K562 (cell line): Measurements from ENCODE around the gene TTBK1. TPM values are rescaled to one million over a fixed set of nuclear protein-coding genes. Genes with fewer than 3 reads are reported as not detected.
A peak's percentile ranks its signal among the peaks of the same experiment; 100 is the strongest.

Source experiments
- ATAC-seq: fragments of 200-7000 bp; cut with Tn5 transposase; 3 replicates; pipeline ENCODE4 v1.9.1; 2020; ENCODE audit warnings: moderate library complexity
- BruUV-seq: library from RNA; stranded (reverse); fragments of 400-500 nt; replicated peaks from 2 replicates; lab custom pipeline; 2021; lab: Mats Ljungman, UMichigan
- CTCF ChIA-PET: fragments of 300-600 bp; formaldehyde crosslinking; extraction: SDS; loops from one replicate; lab custom pipeline; 2021; ENCODE audit warnings: low intra/inter-chr PET ratio; lab: Yijun Ruan, JAX
- POLR2A ChIA-PET: fragments of 300-600, 350-650 bp; sonication (Branson Sonifier 250); formaldehyde crosslinking; extraction: SDS; loops from one replicate; lab custom pipeline; 2021; ENCODE audit warnings: antibody characterized with exemption, inconsistent platforms; lab: Yijun Ruan, JAX
- DNase-seq, 4 experiments: peaks; one replicate each; pipeline versions ENCODE4 v3.0.0 to v3.0.0-alpha.2; 2011 to 2018; ENCODE audit warnings: low spot score in 3 of 4, mixed read lengths in 3 of 4; ENCODE audit errors: extremely low read depth in 1 of 4
- FAIRE-seq: peaks from 2 replicates; lab custom pipeline; 2011; peaks lifted over from hg19 to GRCh38; lab: Jason Lieb, UNC
- H2AFZ ChIP-seq: 2 replicates; pipeline ENCODE4 v1.6.0; 2011; ENCODE audit warnings: low read depth, low read length, control low read depth, inconsistent platforms
- H3K27ac ChIP-seq: fragments of 200-600 bp; 3 replicates; pipeline ENCODE4 v1.8.0; 2011; ENCODE audit warnings: low read depth, mild to moderate bottlenecking, control low read depth, inconsistent platforms, low read length, moderate library complexity, mixed read lengths; ENCODE audit errors: extremely low read depth
- H3K27me3 ChIP-seq, 2 experiments: fragments of 300-600 bp in 1 of 2; 2 replicates in 1 of 2; 3 replicates in 1 of 2; pipeline versions ENCODE4 v1.6.0 to v1.8.0; 2011; ENCODE audit warnings: inconsistent platforms in 2 of 2, low read length in 2 of 2, mild to moderate bottlenecking in 1 of 2, mixed read lengths in 1 of 2, moderate library complexity in 1 of 2; ENCODE audit not compliant: control insufficient read depth in 2 of 2, insufficient read depth in 2 of 2
- H3K36me3 ChIP-seq: fragments of 300-600 bp; 3 replicates; pipeline ENCODE4 v1.8.0; 2011; ENCODE audit warnings: mild to moderate bottlenecking, low read length, inconsistent platforms; ENCODE audit not compliant: control insufficient read depth, insufficient read depth
- H3K4me1 ChIP-seq, 2 experiments: fragments of 200-600 bp in 1 of 2; replicated peaks in 1 of 2; 2 replicates in 1 of 2; 3 replicates in 1 of 2; pipeline versions ENCODE4 v1.5.1 to v1.8.0; 2011; ENCODE audit warnings: inconsistent platforms in 2 of 2, low read length in 2 of 2, mild to moderate bottlenecking in 1 of 2, mixed read lengths in 1 of 2, moderate library complexity in 1 of 2; ENCODE audit not compliant: control insufficient read depth in 2 of 2, insufficient read depth in 2 of 2
- H3K4me2 ChIP-seq: 2 replicates; pipeline ENCODE4 v1.6.1; 2011; ENCODE audit warnings: low read length, control low read depth, inconsistent platforms, mixed read lengths; ENCODE audit not compliant: insufficient read depth
- H3K4me3 ChIP-seq: fragments of 200-600 bp; sonication (generic), shearing (Covaris generic); 2 replicates; pipeline ENCODE4 v1.5.1; 2016; ENCODE audit warnings: control low read depth, inconsistent platforms
- H3K79me2 ChIP-seq: fragments of 200-600 bp; 3 replicates; pipeline ENCODE4 v1.8.0; 2011; ENCODE audit warnings: low read length, inconsistent platforms; ENCODE audit not compliant: control insufficient read depth, insufficient read depth
- H3K9ac ChIP-seq, 2 experiments: 2 replicates each; pipeline versions ENCODE4 v1.6.0 to v1.6.1; 2011; ENCODE audit warnings: low read depth in 2 of 2, low read length in 2 of 2, control low read depth in 1 of 2, inconsistent platforms in 1 of 2, mild to moderate bottlenecking in 1 of 2, mixed read lengths in 1 of 2; ENCODE audit not compliant: insufficient read depth in 1 of 2
- H3K9me1 ChIP-seq: one replicate; pipeline ENCODE4 v1.6.0; 2011; ENCODE audit warnings: inconsistent platforms, mild to moderate bottlenecking, low read length, moderate library complexity; ENCODE audit not compliant: control insufficient read depth, insufficient read depth
- H3K9me3 ChIP-seq: replicated peaks from 2 replicates; pipeline ENCODE4 v1.5.1; 2011; ENCODE audit warnings: low read depth, low read length, inconsistent platforms; ENCODE audit not compliant: control insufficient read depth, insufficient read depth
- H4K20me1 ChIP-seq: replicated peaks from 2 replicates; pipeline ENCODE4 v1.6.1; 2011; ENCODE audit warnings: low read length, inconsistent platforms, mixed read lengths; ENCODE audit not compliant: control insufficient read depth, insufficient read depth
- BCLAF1 ChIP-seq, 2 experiments: fragments of 450-650 bp in 1 of 2; IDR thresholded peaks; 2 replicates each; pipeline ENCODE4 v1.6.1; 2011 to 2017; ENCODE audit warnings: low read depth in 2 of 2, antibody characterized with exemption in 1 of 2, borderline replicate concordance in 1 of 2, low read length in 1 of 2, mild to moderate bottlenecking in 1 of 2, mixed read lengths in 1 of 2; ENCODE audit not compliant: control insufficient read depth in 1 of 2
- BRCA1 ChIP-seq, 2 experiments: fragments of 450-650 bp in 1 of 2; sonication (generic) in 1 of 2; formaldehyde crosslinking in 1 of 2; IDR thresholded peaks; 2 replicates each; pipeline versions ENCODE4 v1.5.0 to v1.6.1; 2017 to 2020; ENCODE audit warnings: mild to moderate bottlenecking in 1 of 2, missing genetic modification reagents in 1 of 2
- CBX8 ChIP-seq: fragments of 200-600 bp; sonication (generic); IDR thresholded peaks from 2 replicates; pipeline ENCODE4 v1.6.1; 2012; ENCODE audit warnings: borderline replicate concordance, mixed run types, low read depth, mild to moderate bottlenecking, moderate library complexity, mixed read lengths, low read length, control low read depth, inconsistent platforms; ENCODE audit not compliant: poor library complexity, severe bottlenecking; ENCODE audit errors: extremely low read depth
- DIDO1 ChIP-seq: fragments of 450-650 bp; IDR thresholded peaks from 2 replicates; pipeline ENCODE4 v1.6.1; 2016; ENCODE audit warnings: low read depth, missing biosample characterization, missing genetic modification characterization
- EGR1 ChIP-seq: fragments of 450-650 bp; conservative IDR thresholded peaks from 2 replicates; pipeline ENCODE4 v1.6.1; 2017; ENCODE audit warnings: mild to moderate bottlenecking
- NCOA2 ChIP-seq, 2 experiments: fragments of 450-650 bp; IDR thresholded peaks; 2 replicates each; pipeline ENCODE4 v1.6.1; 2018; ENCODE audit warnings: mild to moderate bottlenecking in 2 of 2, moderate library complexity in 1 of 2; ENCODE audit not compliant: partially characterized antibody in 2 of 2
- NCOA6 ChIP-seq: fragments of 450-650 bp; IDR thresholded peaks from 2 replicates; pipeline ENCODE4 v1.6.1; 2017; ENCODE audit warnings: mild to moderate bottlenecking
- PHF8 ChIP-seq: fragments of 200-600 bp; sonication (generic); IDR thresholded peaks from 2 replicates; pipeline ENCODE4 v1.6.1; 2012; ENCODE audit warnings: mixed run types, mild to moderate bottlenecking, inconsistent platforms, low read length, moderate library complexity, borderline replicate concordance
- POU5F1 ChIP-seq: fragments of 150-350 bp; IDR thresholded peaks from 2 replicates; pipeline ENCODE4 v1.6.1; 2014; ENCODE audit warnings: borderline replicate concordance, low read length, low read depth, mild to moderate bottlenecking; ENCODE audit not compliant: partially characterized antibody
- RFX1 ChIP-seq: fragments of 450-650 bp; IDR thresholded peaks from 2 replicates; pipeline ENCODE4 v1.6.1; 2016; ENCODE audit warnings: mild to moderate bottlenecking, moderate library complexity
- SMARCB1 ChIP-seq: IDR thresholded peaks from 2 replicates; pipeline ENCODE4 v1.6.1; 2011; ENCODE audit warnings: improper control_type of control experiment, low read depth; ENCODE audit not compliant: insufficient read length
- TBL1XR1 ChIP-seq, 2 experiments: IDR thresholded peaks; 2 replicates each; pipeline ENCODE4 v1.6.1; 2012; ENCODE audit warnings: improper control_type of control experiment in 2 of 2, low read length in 2 of 2, mild to moderate bottlenecking in 1 of 2
- ZBTB9 ChIP-seq: fragments of 450-650 bp; formaldehyde crosslinking; IDR thresholded peaks from 2 replicates; pipeline ENCODE4 v1.4.0; 2020; ENCODE audit warnings: mild to moderate bottlenecking, moderate library complexity
- ZNF165 ChIP-seq: fragments of 250-450 bp; sonication (Bioruptor Pico); IDR thresholded peaks from 2 replicates; pipeline ENCODE4 v1.4.0; 2020; ENCODE audit warnings: borderline replicate concordance
- ZNF584 ChIP-seq: fragments of 200-800 bp; sonication (Bioruptor generic); IDR thresholded peaks from 2 replicates; pipeline ENCODE4 v1.6.1; 2016; ENCODE audit warnings: low read depth, mild to moderate bottlenecking, missing genetic modification characterization, missing compliant biosample characterization
- WGBS: fragments of 100-300 bp; shearing (Covaris generic); methylation state at CpG from one replicate; pipeline ENCODE4 v1.1.6; 2016; ENCODE audit warnings: low coverage, mixed read lengths; ENCODE audit not compliant: insufficient coverage; ENCODE audit errors: missing lambda C conversion rate; 5-methylcytosine and 5-hydroxymethylcytosine counted together
- in situ Hi-C: fragments of 300-500 bp; cut with MboI; formaldehyde crosslinking; loops from 4 replicates; pipeline ENCODE4 v1.15.0; 2018; ENCODE audit warnings: inconsistent platforms, mixed read lengths
- intact Hi-C: fragments of 100-400 bp; cut with micrococcal nuclease; formaldehyde crosslinking; loops from 2 replicates; pipeline ENCODE4 v1.14.2; 2022
- polyA plus RNA-seq, 8 experiments: library from polyadenylated mRNA; depleted of rRNA in 4 of 8; stranded (reverse) in 5 of 8; unstranded in 3 of 8; fragments of >200 nt; fragmentation: Nextera tagmentation in 2 of 8; fragmentation: Illumina TruSeq in 1 of 8; extraction: Ambion mirVana in 2 of 8; extraction: Trizol in 1 of 8; gene quantifications; 2 replicates each; pipeline versions ENCODE4 v1.2.1 to v1.2.3, GENCODE V29; 2011 to 2014; ENCODE audit warnings: inconsistent platforms in 1 of 8, missing spikeins in 1 of 8
- total RNA-seq, 7 experiments: library from RNA; depleted of rRNA in 6 of 7; stranded (reverse); fragments of >200 nt in 6 of 7; fragmentation: Illumina TruSeq in 2 of 7; extraction: Trizol in 2 of 7; gene quantifications; 2 replicates each; pipeline versions ENCODE4 v1.2.1 to v1.2.3, GENCODE V29; 2011 to 2021; ENCODE audit warnings: low replicate concordance in 1 of 7

TTBK1 gene
- total and polyA plus RNA-seq, 9 of the 15 experiments (the other 6 are each of a cell fraction or from before 2014, with no cell fraction given), result not detected

GRCh38 chr6:43247114-43247999 is 4.1 kb downstream of the TTBK1 start:
- H2AFZ ChIP-seq, result peak overlapping the region; percentile 96
- H4K20me1 ChIP-seq, result peaks cover 6% of the 10 kb centered on the region; the same call in 1 of the 2 replicates
- POLR2A ChIA-PET, result interaction anchor here (0.6 to 1.1 kb wide), 6 partner anchors 10 to 268 kb away, joined by 3 to 6 read pairs (median 4); partner anchors contain the start of genes DNPH1 and PEX6
- H3K9ac ChIP-seq, result peak overlapping the region; percentile 33 to 90; a peak in 2 of 4 replicates
- 10% methylated on average over 45 of the region's 46 CpGs for WGBS
- BruUV-seq, result no TSS peak
- H3K4me3 ChIP-seq, result peak overlapping the region; percentile 39
- FAIRE-seq, result peak; percentile 88
- H3K79me2 ChIP-seq, result no peaks in the 10 kb centered on the region
- CTCF ChIA-PET, result no interaction called here
- in situ Hi-C loops, result no loop called here
- DNase-seq, result peak; percentile 83 to 94 (median 93)
- no peaks in the 10 kb centered on the region for H3K9me3 ChIP-seq
- intact Hi-C loops, result loop anchor here (5.0 kb wide), 1 partner anchor 75 kb away; the partner anchor contains the start of gene SRF
- ATAC-seq, result peak; percentile 99
- H3K4me2 ChIP-seq, result peak overlapping the region; percentile 91
- H3K9me1 ChIP-seq, result no peaks in the 10 kb centered on the region
- peaks cover 10 to 24% of the 10 kb centered on the region in 2 experiments for H3K4me1 ChIP-seq
- no peak overlapping the region for H3K27ac ChIP-seq
- peaks cover 54 to 82% of the 10 kb centered on the region in 2 experiments for H3K27me3 ChIP-seq
- no peaks in the 10 kb centered on the region for H3K36me3 ChIP-seq
- TF ChIP-seq POU5F1, result peak; percentile 79
- no peak for TF ChIP-seq TBL1XR1 (IDR thresholded peaks at IDR 0.05; ENCODE audit: low read length in 2 of 2)
- TF ChIP-seq ZNF584, result peak; percentile 68; the same call in 1 of the 2 replicates
- no peak for TF ChIP-seq BCLAF1 (IDR thresholded peaks at IDR 0.05; ENCODE audit: borderline replicate concordance in 1 of 2, control insufficient read depth in 1 of 2, low read depth in 2 of 2, low read length in 1 of 2)
- no peak for TF ChIP-seq NCOA6
- no peak for TF ChIP-seq BRCA1 (IDR thresholded peaks at IDR 0.05)
- no peak for TF ChIP-seq BRCA1 (CRISPR knock-in tag; IDR thresholded peaks at IDR 0.05)
- peak; percentile 98 for TF ChIP-seq EGR1
- peak; percentile 71; the same call in 1 of the 2 replicates for TF ChIP-seq RFX1
- TF ChIP-seq NCOA2 (IDR thresholded peaks at IDR 0.05; ENCODE audit: partially characterized antibody in 2 of 2), result no peak
- TF ChIP-seq ZNF165 (CRISPR knock-in tag), result no peak
- no peak for TF ChIP-seq CBX8
- TF ChIP-seq SMARCB1, result no peak
- peak; percentile 27; the same call in 1 of the 2 replicates for TF ChIP-seq PHF8
- TF ChIP-seq ZBTB9 (CRISPR knock-in tag), result peak; percentile 70; the same call in 1 of the 2 replicates
- peak; percentile 64; the same call in 1 of the 2 replicates for TF ChIP-seq DIDO1 (tag)
